Left lung (tissue), 10 donors: ENCODE measurements around the gene BPNT1. TPM values are rescaled to one million over a fixed set of nuclear protein-coding genes. Genes with fewer than 3 reads are reported as not detected.

Source experiments
- ATAC-seq: fragments of 200-7000 bp; cut with Tn5 transposase; one replicate; pipeline ENCODE4 v1.9.1; 2020; ENCODE audit warnings: moderate library complexity
- DNase-seq, 4 donors: peaks; one replicate each; pipeline ENCODE4 v3.0.0-alpha.2; 2013 to 2020
- H3K27ac ChIP-seq, 2 donors: fragments of 200-600 bp; sonication (generic) in 1 of 2; one replicate each; pipeline versions ENCODE4 v1.5.0 to v1.8.0; 2020 to 2021
- H3K27me3 ChIP-seq, 2 donors: fragments of 200-600 bp; sonication (generic) in 1 of 2; one replicate each; pipeline versions ENCODE4 v1.5.0 to v1.8.0; 2020 to 2021
- H3K36me3 ChIP-seq, 2 donors: fragments of 200-600 bp; sonication (generic) in 1 of 2; one replicate each; pipeline versions ENCODE4 v1.5.0 to v1.8.0; 2020 to 2021
- H3K4me1 ChIP-seq, 2 donors: fragments of 200-600 bp; one replicate each; pipeline ENCODE4 v1.8.0; 2021
- H3K4me3 ChIP-seq, 2 donors: fragments of 200-600 bp; sonication (generic) in 1 of 2; one replicate each; pipeline versions ENCODE4 v1.5.0 to v1.8.0; 2020 to 2021; ENCODE audit warnings: mild to moderate bottlenecking in 1 of 2
- H3K9me3 ChIP-seq, 2 donors: fragments of 200-600 bp; sonication (generic) in 1 of 2; one replicate each; pipeline versions ENCODE4 v1.5.0 to v1.8.0; 2020 to 2021
- intact Hi-C, 2 donors: fragments of 100-400 bp; cut with DNase I; formaldehyde crosslinking; loops; one replicate each; pipeline versions ENCODE4 v1.11.2 to v1.14.2; 2022
- polyA plus RNA-seq, 6 donors: library from polyadenylated mRNA; unstranded; fragments of 120-200 nt; gene quantifications; one replicate each; pipeline ENCODE4 v1.2.1, GENCODE V29; 2013; ENCODE audit not compliant: insufficient read length in 6 of 6
- total RNA-seq, 2 donors: library from RNA; stranded (reverse); fragmentation: NEBNext Ultra II Directional; extraction: Animal tissue kit (Norgen Biotek cat#: 25700); gene quantifications; one replicate each; pipeline ENCODE4 v1.2.1, GENCODE V29; 2021
- TF ChIP-seq, protein P1 (sequence below), 2 donors: fragments of 200-600 bp; sonication (generic) in 1 of 2; IDR thresholded peaks; one replicate each; pipeline versions ENCODE4 v1.5.0 to v1.8.0; 2021; ENCODE audit warnings: antibody characterized with exemption in 2 of 2
- donor health status: DM: no; HTN: yes; CAD: no.
- donor health status: DM: no; HTN: no; CAD: no.

The BPNT1 gene
- total and polyA plus RNA-seq, 8 donors, result 23.9 to 49.9 (median 43.3) TPM

DNA sequence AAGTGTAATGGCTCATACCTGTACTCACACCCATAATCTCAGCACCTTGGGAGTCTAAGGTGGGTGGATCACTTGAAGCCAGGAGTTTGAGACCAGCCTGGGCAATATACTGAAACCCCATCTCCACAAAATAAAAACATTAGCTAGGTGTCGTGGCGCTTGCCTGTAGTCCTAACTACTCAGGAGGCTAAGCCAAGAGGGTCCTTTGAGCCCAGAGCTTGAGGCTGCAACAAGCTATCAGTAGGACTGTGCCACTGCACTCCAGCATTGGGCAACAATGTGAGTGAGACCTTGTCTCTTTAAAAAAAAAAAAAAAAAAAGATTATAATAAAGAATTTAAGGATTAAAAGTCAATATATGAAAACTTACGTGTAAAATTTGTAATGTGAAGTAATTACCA is 11.7 kb downstream of the BPNT1 start:
- DNase-seq (no peak), ATAC-seq (no peak)
- Histone ChIP-seq H3K27ac (no peak overlapping the region), H3K36me3 (peaks cover 3 to 27% of the 10 kb centered on the region in 2 donors), H3K4me1 (no peaks in the 10 kb centered on the region), H3K9me3 (no peaks in the 10 kb centered on the region), H3K4me3 (no peak overlapping the region), H3K27me3 (no peaks in the 10 kb centered on the region)
- TF ChIP-seq, protein P1, sequence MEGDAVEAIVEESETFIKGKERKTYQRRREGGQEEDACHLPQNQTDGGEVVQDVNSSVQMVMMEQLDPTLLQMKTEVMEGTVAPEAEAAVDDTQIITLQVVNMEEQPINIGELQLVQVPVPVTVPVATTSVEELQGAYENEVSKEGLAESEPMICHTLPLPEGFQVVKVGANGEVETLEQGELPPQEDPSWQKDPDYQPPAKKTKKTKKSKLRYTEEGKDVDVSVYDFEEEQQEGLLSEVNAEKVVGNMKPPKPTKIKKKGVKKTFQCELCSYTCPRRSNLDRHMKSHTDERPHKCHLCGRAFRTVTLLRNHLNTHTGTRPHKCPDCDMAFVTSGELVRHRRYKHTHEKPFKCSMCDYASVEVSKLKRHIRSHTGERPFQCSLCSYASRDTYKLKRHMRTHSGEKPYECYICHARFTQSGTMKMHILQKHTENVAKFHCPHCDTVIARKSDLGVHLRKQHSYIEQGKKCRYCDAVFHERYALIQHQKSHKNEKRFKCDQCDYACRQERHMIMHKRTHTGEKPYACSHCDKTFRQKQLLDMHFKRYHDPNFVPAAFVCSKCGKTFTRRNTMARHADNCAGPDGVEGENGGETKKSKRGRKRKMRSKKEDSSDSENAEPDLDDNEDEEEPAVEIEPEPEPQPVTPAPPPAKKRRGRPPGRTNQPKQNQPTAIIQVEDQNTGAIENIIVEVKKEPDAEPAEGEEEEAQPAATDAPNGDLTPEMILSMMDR (IDR thresholded peaks at IDR 0.05), result no peak
- intact Hi-C loops, result no loop called here

DNA sequence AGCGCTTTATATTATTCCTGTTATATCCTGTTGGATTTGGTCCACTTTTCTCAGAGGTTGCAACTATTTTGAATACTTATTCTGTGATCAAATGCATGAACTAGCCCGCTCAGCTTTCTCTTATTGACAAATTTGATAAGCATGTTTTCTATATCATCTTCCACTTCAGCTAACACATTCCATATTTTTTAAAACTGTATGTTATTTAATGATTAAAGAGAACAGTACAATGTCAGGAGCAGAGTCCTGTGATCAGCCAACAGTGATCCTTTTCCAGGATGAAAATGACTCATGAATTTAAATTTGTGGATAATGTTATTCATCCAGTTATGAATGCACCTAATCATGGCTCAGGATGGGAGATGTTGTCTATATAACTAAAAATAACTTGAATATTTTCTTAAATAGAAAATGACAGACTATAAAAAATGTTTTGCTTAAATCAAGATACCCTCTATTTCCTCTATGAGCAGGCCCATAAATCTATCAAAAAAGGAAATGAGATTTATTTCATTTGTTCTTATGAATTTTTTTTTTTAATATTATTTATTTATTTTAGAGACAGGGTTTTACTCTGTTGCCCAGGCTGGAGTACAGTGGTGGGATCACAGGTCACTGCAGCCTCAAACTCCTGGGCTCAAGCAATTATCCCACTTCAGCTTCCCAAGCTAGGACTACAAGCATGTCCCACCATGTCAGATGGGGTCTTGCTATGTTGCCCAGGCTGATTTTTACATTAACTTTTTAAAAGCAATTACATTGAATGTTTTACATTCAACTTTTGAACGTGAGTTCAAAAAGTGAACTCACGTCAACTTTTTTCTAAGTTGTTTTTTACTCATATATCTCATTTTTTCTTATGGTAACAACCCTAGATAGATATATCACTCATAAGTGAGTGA is 12.5 kb downstream of the BPNT1 start:
- no peaks in the 10 kb centered on the region for H3K9me3 ChIP-seq
- DNase-seq (no peak), ATAC-seq (no peak)
- H3K4me3 ChIP-seq, result no peak overlapping the region
- H3K36me3 ChIP-seq, result peaks cover 3 to 34% of the 10 kb centered on the region in 2 donors
- intact Hi-C loops, result no loop called here
- no peaks in the 10 kb centered on the region for H3K27me3 ChIP-seq
- TF ChIP-seq, protein P1 (IDR thresholded peaks at IDR 0.05), result no peak
- no peak overlapping the region for H3K27ac ChIP-seq
- H3K4me1 ChIP-seq, result no peaks in the 10 kb centered on the region

DNA sequence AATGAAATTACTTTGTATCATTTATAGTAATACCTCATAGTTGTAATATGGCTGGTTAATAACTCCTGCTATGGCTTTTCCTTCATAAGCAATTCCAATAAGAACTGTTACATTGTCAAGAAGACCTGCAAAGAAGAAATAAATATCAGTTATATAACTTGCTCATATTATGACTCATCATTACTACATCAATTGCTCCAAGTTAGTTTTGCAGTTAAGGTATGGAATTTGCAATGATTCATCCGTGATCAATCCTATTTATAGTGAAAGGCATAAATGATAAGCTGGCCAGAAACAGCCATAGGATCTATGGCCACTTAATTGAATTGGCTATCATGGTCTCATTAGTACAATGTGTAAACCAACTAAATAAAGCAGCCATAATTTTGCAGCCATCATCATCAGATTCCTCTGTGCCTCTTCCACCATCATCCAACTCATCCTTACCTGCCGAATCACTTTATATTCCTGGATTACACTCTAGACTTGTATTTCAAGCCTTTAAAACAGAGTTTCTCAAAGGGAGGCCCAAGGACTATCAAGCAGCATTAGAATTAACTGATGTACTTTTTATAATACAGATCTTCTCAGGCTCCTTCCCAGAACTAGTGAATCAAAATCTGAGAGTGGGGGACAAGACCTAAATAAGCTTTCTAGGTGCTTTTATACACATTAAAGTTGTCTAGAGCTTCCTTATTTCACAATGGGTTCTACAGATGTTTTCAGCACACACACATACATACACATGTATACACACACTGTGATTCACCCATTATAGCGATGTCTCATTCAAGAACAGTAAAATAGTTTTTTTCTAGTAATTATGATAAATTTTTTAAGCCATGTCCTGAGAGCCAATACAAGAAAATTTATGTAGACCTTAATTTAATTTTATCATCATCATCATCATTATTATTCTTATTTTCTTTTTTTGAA is 22.1 kb downstream of the BPNT1 start:
- no peak for DNase-seq
- intact Hi-C loops, result no loop called here
- Histone ChIP-seq H3K27ac (no peak overlapping the region), H3K9me3 (no peaks in the 10 kb centered on the region), H3K27me3 (no peaks in the 10 kb centered on the region), H3K36me3 (peaks cover 0 to 64% of the 10 kb centered on the region in 2 donors), H3K4me3 (no peak overlapping the region), H3K4me1 (no peaks in the 10 kb centered on the region)
- TF ChIP-seq, protein P1 (IDR thresholded peaks at IDR 0.05), result no peak
- no peak for ATAC-seq

GRCh38 chr1:220062629-220063028 is 27.0 kb downstream of the BPNT1 start:
- intact Hi-C loops, result no loop called here
- ATAC-seq (no peak), DNase-seq (no peak)
- H3K4me1 ChIP-seq, result no peaks in the 10 kb centered on the region
- H3K27ac ChIP-seq, result no peak overlapping the region
- H3K27me3 ChIP-seq, result no peaks in the 10 kb centered on the region
- TF ChIP-seq, protein P1 (IDR thresholded peaks at IDR 0.05), result no peak
- H3K4me3 ChIP-seq, result no peak overlapping the region
- H3K36me3 ChIP-seq, result peaks cover 0 to 63% of the 10 kb centered on the region in 2 donors
- no peaks in the 10 kb centered on the region for H3K9me3 ChIP-seq

DNA sequence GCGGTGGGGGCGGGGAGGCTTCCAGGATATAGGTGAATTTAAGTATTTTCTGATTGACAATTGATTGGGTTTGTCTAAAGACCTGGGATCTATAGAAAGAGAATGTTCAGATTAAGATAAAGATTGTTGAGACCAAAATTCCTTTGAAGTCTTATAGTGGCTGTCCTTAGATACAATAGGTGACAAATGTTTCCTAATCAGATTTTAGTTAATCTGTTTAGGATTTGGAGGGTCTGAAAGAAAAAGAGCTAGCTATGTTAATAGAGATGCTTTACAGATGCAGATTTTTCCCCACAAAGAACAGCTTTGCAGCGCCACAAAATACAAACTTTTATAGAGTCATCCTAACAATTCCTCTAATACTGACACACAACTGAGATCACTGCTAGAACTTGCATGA is 28.7 kb downstream of the BPNT1 start:
- intact Hi-C loops, result no loop called here
- ATAC-seq (no peak), DNase-seq (no peak)
- no peak overlapping the region for H3K4me3 ChIP-seq
- TF ChIP-seq, protein P1 (IDR thresholded peaks at IDR 0.05), result no peak
- no peaks in the 10 kb centered on the region for H3K27me3 ChIP-seq
- H3K27ac ChIP-seq, result no peak overlapping the region
- no peaks in the 10 kb centered on the region for H3K4me1 ChIP-seq
- H3K9me3 ChIP-seq, result no peaks in the 10 kb centered on the region
- peaks cover 0 to 56% of the 10 kb centered on the region in 2 donors for H3K36me3 ChIP-seq
